GM18526 (cell line): ENCODE data around the gene RELCH.
A peak's percentile ranks its signal among the peaks of the same experiment; 100 is the strongest.

Experiments used
- POLR2A ChIP-seq: IDR thresholded peaks from 3 replicates; pipeline ENCODE4 v1.6.1; 2011; ENCODE audit not compliant: insufficient read length; ENCODE audit errors: extremely low read depth

The RELCH gene

DNA sequence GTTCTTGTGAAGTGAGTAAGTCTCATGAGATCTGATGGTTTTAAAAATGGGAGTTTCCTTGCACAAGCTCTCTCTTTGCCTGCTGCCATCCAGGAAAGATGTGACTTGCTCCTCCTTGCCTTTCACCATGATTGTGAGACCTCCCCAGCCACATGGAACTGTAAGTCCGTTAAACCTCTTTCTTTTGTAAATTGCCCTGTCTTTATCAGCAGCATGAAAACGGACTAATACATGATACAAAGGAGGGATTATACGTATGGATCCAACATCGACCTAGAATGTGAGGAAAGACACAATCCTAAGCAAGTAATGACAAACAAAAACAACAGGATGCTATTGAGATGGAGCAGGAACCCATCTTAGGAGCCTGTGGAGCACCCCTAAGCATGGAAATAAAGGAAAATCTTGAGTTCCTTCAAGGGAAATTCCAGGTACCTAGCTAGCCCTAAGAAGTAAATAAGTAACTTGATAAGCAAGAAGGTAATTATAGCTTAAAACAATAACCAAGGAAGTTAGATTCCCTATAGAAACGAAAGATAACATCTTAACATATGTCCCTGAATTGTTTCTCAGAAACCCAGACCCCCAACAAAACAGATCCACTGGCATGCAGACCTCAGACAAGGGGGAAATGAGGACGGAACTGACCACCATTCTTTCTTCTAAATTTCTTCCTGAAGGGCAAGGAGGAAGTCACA is 136.6 kb downstream of the RELCH start:
- no peak for TF ChIP-seq POLR2A

DNA sequence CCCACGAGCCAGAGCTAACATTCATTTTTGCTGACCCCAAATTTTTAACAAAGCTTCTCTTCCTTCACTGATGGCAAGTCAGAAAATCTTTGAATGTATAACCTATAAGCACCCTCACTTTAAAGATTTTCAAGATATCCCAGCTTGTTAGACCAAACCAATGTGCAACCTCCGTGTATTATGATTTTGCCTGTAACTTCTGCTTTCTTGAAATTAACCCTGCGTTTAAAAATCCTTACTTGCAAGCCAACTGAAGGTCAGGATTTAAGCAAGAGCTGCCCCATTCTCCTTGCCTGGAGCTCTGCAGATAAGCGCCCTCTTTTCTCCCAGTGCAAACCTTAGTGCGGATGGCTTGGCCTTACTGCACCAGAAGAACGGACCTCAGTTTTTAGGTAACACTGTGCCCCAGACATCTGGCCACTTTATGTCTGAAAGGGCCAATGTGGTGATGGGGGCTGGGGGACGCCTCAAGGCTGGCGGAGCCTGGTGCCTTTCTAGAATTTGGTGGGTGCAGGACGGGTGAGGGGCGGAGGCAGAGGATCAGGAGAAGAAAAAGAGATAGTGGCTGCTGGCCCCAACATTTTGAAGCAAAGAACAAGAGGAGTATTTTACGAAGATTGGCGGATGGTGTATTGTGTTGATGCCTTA is 137.2 kb downstream of the RELCH start:
- TF ChIP-seq POLR2A: no peak

DNA sequence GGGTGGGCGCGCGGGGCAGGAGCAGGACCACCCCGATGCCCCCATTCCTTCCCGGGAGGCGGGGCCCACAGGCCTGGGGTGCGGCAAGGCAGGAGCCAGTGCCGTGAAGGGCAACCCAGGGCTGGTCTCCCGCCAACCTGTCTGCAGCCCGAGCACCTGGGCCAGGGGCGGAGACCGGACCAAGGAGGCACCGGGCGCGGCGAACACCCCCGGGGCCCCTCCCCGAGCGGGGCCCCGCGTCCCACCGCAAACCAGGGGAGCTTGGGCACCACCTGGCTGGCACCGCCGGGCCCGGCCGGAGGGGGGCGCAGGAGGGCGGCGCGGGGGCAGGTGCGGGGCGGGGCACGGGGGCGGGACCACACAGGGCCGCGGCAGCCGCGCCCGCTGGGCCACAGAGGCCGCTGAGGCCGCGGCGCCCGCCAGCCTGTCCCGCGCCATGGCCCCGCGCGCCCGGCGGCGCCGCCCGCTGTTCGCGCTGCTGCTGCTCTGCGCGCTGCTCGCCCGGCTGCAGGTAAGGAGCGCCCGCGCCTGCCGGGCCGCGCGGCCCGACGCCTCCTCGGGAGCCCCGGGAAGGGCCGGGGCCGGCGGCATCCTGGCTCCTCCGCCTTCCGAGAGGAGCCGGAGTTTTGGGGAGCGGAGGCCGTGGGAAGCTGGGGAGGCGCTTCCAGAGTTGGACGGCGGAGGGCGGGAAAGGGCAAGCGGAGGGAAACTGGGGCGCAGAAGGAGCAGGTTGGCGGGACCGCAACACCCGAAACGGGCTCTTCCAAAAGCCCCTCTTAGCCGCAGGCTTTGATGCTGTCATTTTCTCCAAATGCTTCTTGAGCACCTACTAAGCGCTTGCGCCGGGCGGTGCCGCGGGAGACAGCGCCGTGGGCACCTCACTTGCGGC is 138.1 kb downstream of the RELCH start, which contains the start of gene TNFRSF11A:
TNFRSF11A (plus strand) TSS at position 394 of the 889 bp plus-strand sequence; CDS start at position 437, 43 bp downstream.
- peak; percentile 42 for TF ChIP-seq POLR2A

DNA sequence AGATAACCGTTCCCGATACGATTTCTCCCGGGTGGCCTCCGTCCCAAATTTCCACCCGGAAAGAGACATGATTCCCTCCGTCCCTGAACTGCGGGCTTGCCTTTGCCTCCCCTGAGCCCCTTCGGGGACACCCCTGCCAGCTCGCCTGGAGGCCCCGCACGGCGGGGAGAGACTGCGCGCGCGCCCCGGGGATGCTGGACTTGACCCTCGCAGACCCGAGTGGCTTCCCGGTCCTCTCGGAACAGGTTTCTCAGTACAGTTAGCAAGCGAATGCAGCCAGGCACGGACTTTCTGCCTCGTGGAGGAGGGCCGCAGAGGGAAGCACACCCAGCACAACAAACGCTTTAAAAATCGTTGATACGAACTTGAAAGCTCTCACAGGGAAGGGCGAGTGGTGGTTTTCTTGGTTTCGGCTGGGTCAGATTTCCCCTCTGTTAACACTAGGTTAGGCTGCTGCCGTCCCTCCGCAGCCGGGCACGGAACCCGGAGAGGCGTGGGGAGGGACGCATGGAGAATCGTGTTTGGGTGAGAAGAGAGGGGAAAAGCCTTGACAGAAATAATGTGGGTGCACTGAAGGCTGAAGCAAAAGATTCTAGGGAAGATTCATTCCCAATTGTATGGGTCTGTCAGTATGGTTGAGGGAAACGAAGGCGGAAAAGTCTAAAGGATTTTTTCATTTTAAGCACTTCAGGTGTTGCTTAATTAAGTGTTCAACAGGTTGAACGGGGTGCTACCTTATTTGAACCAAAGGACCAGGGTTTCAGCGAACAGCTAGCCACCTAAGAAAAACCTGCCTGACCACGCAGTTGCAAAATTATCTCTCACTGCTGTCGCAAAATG is 139.0 kb downstream of the RELCH start:
- TF ChIP-seq POLR2A: no peak

DNA sequence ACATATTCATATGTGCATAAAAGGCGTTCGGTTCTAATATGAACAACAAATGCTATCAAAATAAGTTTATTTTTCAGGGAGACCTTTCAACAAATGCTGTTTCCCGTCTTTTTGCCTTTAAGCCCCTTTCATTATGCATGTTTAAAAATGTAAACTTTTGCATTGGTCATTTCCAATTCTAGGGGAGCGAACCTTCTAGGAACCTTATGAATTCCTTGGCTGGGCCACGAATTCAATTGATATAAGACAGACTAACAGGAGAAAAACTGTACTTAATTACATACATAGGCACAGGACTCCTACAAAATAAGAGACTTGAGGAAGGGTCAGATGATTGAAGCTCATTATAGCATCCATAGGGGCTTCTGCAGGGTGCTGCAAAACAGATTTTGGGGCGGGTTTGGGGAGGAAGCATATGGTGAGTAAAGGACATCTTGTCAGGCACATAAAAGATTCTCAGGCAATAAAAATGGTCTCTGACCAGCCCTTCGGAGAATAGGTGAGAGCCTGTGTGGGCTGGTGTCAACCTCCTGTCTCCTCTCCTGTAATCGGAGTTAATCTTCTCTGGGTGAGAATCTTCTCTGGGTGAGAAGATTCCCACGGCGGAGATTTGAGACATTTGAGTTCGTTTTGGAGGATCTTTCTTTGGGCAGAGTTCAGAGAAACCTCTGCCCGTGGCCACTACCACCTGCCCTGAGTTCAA is 139.7 kb downstream of the RELCH start:
- TF ChIP-seq POLR2A: no peak

DNA sequence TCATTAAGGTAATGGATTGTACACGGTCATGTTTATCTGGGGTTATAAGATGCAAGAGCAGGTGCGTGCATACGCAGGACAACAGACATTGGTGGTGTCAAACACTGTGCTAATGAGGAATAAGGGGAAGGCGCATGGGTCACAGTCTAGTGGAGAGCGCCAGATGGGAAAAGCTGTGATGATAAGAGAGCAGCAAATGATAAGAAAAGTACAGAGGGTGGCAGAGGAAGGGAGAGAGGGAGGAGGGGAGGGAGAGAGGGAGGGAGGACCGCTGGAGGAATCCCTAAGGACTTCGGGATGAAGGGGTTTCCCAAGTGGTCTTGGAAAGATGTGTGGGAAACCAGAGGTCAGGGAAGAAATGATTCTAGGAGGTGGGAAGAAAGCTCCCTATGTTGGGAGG is 140.9 kb downstream of the RELCH start:
- no peak for TF ChIP-seq POLR2A

DNA sequence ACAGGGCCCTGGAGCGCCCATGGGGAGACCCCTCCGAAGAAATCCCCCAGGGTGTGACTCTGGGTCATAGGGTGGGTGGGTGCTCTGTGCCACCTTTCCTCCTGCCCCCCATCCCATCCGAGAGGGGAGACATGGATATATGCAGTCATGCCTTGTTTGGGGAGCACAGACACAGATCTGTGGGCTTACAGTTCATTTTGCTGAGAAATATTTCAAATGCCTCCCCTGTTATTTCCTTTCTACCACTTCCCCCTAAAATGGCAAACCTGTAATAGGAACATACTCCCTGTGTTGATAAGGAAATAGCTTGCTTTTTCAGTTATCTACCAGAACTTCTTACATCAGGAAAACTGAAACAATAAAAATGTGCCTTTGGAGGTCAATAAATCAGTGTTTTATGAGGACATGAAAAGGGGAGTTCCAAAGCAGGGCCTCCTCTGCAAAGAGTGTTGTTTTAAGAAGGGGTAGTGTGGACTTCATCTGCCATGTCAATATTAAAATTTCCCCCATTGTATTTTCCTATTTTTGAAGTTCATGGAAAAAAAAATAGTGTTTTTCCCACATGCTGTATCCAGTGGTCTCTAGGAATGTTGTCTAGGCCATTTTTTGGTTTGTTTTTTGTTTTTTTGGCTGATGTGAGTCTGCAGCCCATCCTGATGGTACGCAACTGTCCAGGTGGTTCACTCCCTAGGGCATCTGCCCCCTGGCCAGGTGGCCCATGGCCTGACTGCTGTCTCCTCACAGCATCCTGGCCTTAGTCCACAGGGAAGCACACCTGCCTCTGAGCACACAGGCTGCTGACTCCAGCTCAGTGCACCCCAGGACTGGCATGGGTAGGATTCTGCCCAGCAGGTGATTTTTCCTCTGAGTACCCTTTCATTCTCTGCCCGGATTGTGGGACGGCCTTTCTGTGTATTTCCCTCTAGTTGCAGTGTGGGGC is 141.8 kb downstream of the RELCH start:
- TF ChIP-seq POLR2A: no peak

DNA sequence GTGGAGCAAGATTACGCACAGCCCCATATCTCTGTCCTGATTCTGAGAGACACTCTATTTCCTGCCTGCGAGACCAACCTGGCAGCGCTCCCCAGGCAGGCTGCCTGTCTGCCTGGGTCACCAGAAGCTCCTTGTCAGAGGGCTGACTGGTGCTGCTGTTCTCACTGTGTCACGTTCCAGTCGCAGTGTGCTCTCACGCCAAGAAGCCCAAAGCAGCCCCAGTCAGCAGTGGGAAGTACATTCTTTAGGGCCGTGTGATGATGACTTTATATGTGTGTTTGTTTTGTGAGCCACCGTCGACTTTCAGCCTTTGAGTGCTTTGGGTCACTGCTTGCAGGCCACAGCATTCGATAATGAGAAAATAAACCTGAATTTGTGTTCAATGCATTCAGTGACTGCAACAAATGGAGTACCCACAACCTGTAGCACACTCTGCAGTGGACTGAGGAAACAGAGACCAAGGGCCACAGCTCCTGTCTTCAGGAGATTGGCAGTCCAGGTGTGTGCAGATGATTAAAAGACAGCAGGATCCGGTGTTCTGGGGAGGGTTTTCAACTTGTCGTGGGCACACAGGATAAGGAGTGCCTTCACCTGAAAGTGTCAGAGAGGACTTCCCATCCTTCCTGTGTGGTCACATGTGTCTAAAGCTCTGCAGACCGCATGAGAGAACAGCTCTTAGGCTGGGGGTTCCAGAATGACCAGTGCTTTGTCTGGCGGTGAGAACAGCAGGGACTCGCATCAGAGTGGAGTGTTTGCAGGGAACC is 142.8 kb downstream of the RELCH start:
- TF ChIP-seq POLR2A: no peak

DNA sequence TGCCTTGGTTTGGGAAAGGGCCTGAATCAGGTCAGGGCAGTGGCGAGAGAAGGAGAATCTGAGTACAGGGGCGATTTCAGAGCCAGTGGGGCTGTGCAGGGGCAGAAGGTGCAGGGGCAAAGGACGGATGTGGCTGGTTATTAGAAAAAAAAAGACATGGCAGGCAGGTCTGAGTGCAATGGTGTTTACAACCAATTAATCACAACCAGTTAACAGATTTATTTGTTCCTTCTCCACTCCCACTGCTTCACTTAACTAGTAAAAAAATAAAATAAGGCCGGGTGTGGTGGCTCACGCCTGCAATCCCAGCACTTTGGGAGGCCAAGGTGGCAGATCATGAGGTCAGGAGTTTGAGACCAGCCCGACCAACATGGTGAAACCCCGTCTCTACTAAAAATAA is 143.6 kb downstream of the RELCH start:
- TF ChIP-seq POLR2A: no peak

DNA sequence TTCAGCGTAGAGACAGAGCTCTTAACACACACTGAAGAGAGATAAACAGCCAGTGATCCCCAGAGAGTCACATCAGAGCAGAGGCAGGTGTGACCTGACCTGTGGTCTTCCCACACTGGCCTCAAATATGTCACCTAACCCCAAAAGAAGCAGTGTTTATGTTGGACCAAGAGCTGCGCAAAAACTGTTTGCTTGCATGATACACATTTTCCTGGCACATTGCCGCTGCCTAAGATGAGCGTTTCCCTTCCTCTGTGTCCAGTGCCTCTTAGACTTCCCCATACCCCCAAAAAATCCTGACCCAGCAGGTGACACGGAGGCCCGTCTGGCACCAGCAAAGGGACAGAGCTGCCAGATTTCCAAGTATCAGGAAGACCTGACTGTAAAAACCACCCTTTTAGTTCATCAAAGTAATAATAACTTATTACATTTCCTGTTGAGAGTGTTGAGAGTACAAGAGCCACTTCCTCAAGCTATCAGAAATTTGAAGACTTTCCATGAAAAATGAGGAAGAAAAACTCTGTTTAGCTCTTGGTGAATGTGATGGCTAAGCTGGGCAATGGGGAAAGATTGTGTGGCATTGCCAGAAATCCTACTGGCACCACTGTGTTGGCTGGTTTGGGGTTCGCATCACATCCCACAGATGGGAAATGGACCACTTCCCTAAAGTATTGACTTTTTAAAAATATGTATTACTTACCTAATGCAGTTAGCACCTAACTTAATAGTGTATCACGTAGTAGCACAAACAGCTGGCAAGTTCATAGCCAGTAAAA is 144.7 kb downstream of the RELCH start:
- no peak for TF ChIP-seq POLR2A

DNA sequence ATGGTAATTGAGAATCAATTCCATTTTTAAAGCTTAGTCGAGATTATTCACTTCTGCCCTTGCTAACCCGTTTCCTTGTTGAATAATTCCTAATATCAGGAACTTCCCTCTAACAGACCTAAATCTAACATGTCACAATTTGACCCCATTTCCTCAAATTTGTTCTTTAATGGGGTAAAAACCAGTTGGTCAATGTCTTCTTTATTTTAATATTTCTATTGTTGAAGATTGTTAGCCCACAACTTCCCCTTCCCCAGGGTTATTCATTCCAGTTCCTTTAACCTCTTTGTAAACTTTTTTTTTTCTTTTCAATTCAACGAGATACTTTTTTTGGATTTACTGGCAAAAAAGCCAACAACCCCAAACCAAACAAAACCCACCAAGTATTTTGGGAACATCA is 145.4 kb downstream of the RELCH start:
- no peak for TF ChIP-seq POLR2A
